BLaER1 (cell line): ENCODE data around the gene SAP30BP.

Source experiments
- H3K27ac ChIP-seq: shearing (Covaris generic); formaldehyde crosslinking; 2 replicates; pipeline ENCODE4 v1.8.1; 2022
- H3K27me3 ChIP-seq: shearing (Covaris generic); formaldehyde crosslinking; 2 replicates; pipeline ENCODE4 v1.8.1; 2022
- H3K36me3 ChIP-seq: shearing (Covaris generic); formaldehyde crosslinking; 2 replicates; pipeline ENCODE4 v1.8.1; 2022
- H3K4me1 ChIP-seq: shearing (Covaris generic); formaldehyde crosslinking; 2 replicates; pipeline ENCODE4 v1.8.1; 2022
- H3K4me2 ChIP-seq: shearing (Covaris generic); formaldehyde crosslinking; 2 replicates; pipeline ENCODE4 v1.8.1; 2022
- H3K4me3 ChIP-seq: shearing (Covaris generic); formaldehyde crosslinking; 2 replicates; pipeline ENCODE4 v1.8.1; 2022
- H3K9ac ChIP-seq: shearing (Covaris generic); formaldehyde crosslinking; 2 replicates; pipeline ENCODE4 v1.8.1; 2022
- H3K9me3 ChIP-seq: shearing (Covaris generic); formaldehyde crosslinking; 2 replicates; pipeline ENCODE4 v1.8.1; 2022
- H4K20me1 ChIP-seq: shearing (Covaris generic); formaldehyde crosslinking; 2 replicates; pipeline ENCODE4 v1.8.1; 2022
- Cebpa-rat ChIP-seq: shearing (Covaris generic); IDR thresholded peaks from 2 replicates; pipeline ENCODE4 v1.8.1; 2022

SAP30BP gene

GRCh38 chr17:75661531-75661930, 5.6 kb upstream of the SAP30BP start:
- Histone ChIP-seq H3K4me3 (no peak overlapping the region), H3K9me3 (no peaks in the 10 kb centered on the region), H3K4me1 (peaks cover 20% of the 10 kb centered on the region), H3K36me3 (peaks cover 67% of the 10 kb centered on the region), H3K27ac (no peak overlapping the region), H4K20me1 (no peaks in the 10 kb centered on the region), H3K4me2 (no peak overlapping the region), H3K27me3 (no peaks in the 10 kb centered on the region; the same call in 1 of the 2 replicates), H3K9ac (no peak overlapping the region)
- no peak for TF ChIP-seq Cebpa-rat

GRCh38 chr17:75662511-75662910, 4.6 kb upstream of the SAP30BP start:
- Histone ChIP-seq H3K4me2 (no peak overlapping the region), H4K20me1 (no peaks in the 10 kb centered on the region), H3K4me3 (no peak overlapping the region), H3K4me1 (peaks cover 20% of the 10 kb centered on the region), H3K36me3 (peaks cover 59% of the 10 kb centered on the region), H3K27me3 (no peaks in the 10 kb centered on the region; the same call in 1 of the 2 replicates), H3K9ac (no peak overlapping the region), H3K9me3 (no peaks in the 10 kb centered on the region), H3K27ac (no peak overlapping the region)
- no peak for TF ChIP-seq Cebpa-rat

DNA sequence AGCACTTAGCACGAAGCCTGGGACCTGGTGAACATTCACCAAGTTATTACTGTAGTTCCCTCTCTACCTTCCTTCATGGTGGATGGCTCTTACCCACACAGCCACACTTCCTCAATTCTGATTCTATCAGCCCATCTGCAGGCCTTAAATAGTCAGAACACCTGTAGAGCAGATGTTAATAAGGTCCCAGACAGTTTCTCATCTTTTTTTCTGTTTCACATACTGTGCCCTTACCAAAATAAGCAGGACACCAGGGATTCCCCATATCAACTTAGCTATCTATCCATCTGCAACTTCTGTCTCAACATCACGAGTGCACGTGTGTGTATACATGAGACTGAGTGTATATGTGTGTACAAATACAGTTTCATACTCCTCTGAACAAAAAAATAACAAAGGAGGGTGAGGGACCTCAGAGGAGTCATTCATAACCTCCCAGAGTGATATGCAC, 3.0 kb upstream of the SAP30BP start:
- Histone ChIP-seq H4K20me1 (peaks cover 2% of the 10 kb centered on the region; the same call in 1 of the 2 replicates), H3K4me3 (no peak overlapping the region), H3K27me3 (no peaks in the 10 kb centered on the region; the same call in 1 of the 2 replicates), H3K4me1 (peaks cover 34% of the 10 kb centered on the region), H3K27ac (no peak overlapping the region), H3K36me3 (peaks cover 57% of the 10 kb centered on the region), H3K4me2 (no peak overlapping the region), H3K9ac (no peak overlapping the region), H3K9me3 (no peaks in the 10 kb centered on the region)
- TF ChIP-seq Cebpa-rat = no peak

DNA sequence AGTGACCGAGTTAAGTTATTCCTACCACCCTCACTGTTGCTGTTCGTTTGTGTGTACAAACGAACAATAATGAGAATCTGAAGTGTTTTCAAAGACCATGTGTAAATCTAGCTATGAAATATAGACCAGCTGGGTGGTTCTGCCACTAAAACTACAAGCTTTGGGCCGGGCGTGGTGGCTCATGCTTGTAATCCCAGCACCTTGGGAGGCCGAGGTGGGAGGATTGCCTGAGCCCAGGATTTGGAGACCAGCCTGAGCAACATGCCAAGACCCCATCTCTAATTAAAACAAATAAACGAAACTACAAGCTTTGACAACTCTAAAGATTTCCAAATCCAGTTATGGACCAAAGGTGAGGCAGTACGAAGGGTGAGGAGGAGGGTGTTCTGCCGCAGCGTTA, 1.2 kb upstream of the SAP30BP start:
- Histone ChIP-seq H4K20me1 (peaks cover 16% of the 10 kb centered on the region), H3K9me3 (no peaks in the 10 kb centered on the region), H3K4me1 (peaks cover 35% of the 10 kb centered on the region), H3K4me2 (peak overlapping the region; percentile 95), H3K36me3 (peaks cover 57% of the 10 kb centered on the region), H3K27me3 (no peaks in the 10 kb centered on the region), H3K9ac (peak overlapping the region; percentile 87), H3K4me3 (peak overlapping the region; percentile 88), H3K27ac (no peak overlapping the region)
- TF ChIP-seq Cebpa-rat = no peak

DNA sequence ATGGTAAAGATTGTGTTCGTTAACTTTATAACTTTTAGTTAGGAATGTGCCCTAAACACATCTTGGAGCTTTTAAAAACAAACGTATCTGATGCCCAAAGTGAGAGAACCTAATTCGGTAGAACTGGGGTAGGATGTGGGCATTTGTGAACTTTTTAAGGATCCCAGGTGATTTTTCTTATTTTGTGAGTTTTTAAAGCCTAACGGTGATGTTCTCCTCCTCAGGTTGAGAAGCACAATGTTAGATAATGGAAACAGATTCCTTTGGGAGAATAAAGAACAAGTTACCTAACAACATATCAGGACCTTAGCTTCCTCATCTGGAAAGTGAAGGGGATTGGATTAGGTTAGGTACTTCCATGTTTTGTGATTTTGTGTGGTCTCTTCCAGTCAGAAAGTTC, 687 bp downstream of the SAP30BP start:
- TF ChIP-seq Cebpa-rat = no peak
- H3K27ac ChIP-seq = peak overlapping the region; percentile 82

DNA sequence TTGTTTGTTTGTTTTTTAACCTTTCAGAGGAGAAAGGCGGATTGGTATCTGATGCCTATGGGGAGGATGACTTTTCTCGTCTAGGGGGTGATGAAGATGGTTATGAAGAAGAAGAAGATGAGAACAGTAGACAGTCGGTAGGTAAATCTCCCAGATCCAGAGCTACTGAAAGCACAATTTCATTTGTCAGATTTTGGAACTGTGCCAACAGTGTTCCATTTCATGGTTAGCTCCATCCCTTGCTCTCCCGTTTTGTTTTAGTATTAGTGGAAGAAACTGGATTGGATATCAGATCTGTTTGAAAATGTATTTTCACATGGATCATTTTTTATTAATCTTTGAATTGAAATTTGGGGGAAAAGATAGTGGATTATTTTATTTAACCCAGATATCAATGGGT, 1.4 kb downstream of the SAP30BP start:
- peaks cover 60% of the 10 kb centered on the region for H3K36me3 ChIP-seq
- peak overlapping the region; percentile 87; the same call in 1 of the 2 replicates for H3K9ac ChIP-seq
- TF ChIP-seq Cebpa-rat = no peak
- H3K4me3 ChIP-seq = peak overlapping the region; percentile 88
- peaks cover 35% of the 10 kb centered on the region for H3K4me1 ChIP-seq
- no peak overlapping the region for H3K27ac ChIP-seq
- H3K4me2 ChIP-seq = peak overlapping the region; percentile 91
- no peaks in the 10 kb centered on the region for H3K27me3 ChIP-seq
- H3K9me3 ChIP-seq = no peaks in the 10 kb centered on the region
- H4K20me1 ChIP-seq = peaks cover 31% of the 10 kb centered on the region

More for the DNA sequence above, 687 bp downstream of the SAP30BP start:
- H3K36me3 ChIP-seq = peaks cover 57% of the 10 kb centered on the region
- no peaks in the 10 kb centered on the region for H3K27me3 ChIP-seq
- H3K4me3 ChIP-seq = peak overlapping the region; percentile 88
- no peaks in the 10 kb centered on the region for H3K9me3 ChIP-seq
- peak overlapping the region; percentile 87 for H3K9ac ChIP-seq
- peaks cover 35% of the 10 kb centered on the region for H3K4me1 ChIP-seq
- H4K20me1 ChIP-seq = peaks cover 31% of the 10 kb centered on the region
- peak overlapping the region; percentile 91 for H3K4me2 ChIP-seq

- Histone ChIP-seq H3K27ac (no peak overlapping the region), H3K4me3 (no peak overlapping the region), H3K36me3 (peaks cover 66% of the 10 kb centered on the region), H3K9me3 (no peaks in the 10 kb centered on the region), H3K4me2 (no peak overlapping the region), H4K20me1 (peaks cover 31% of the 10 kb centered on the region), H3K27me3 (no peaks in the 10 kb centered on the region), H3K9ac (no peak overlapping the region; the same call in 1 of the 2 replicates), H3K4me1 (peaks cover 25% of the 10 kb centered on the region)
- no peak for TF ChIP-seq Cebpa-rat
Observed at GRCh38 chr17:75670868-75671267, 3.7 kb downstream of the SAP30BP start.

DNA sequence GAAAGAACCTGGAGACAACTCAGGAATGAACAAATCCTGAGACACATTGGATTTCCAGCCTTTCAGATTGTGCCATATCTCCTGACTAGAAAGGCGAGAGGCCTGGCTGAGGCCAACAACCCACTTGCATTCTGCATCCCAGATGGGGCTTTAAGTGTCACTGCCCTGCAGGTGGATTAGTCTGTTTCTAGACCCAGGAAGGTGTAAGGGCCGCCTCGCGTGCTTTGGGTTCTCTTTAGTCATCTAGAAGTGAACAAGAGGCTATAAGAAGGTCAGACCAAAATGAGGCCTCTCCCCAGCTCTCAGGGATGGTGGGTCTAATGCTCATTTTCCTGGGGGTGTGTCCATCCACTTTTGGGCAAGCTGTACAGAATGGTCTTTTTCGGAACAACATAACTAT, 4.9 kb downstream of the SAP30BP start:
- Histone ChIP-seq H4K20me1 (peaks cover 31% of the 10 kb centered on the region), H3K27ac (no peak overlapping the region), H3K9me3 (no peaks in the 10 kb centered on the region), H3K4me1 (peaks cover 18% of the 10 kb centered on the region), H3K27me3 (no peaks in the 10 kb centered on the region), H3K9ac (no peak overlapping the region), H3K4me2 (no peak overlapping the region), H3K4me3 (no peak overlapping the region), H3K36me3 (peaks cover 77% of the 10 kb centered on the region)
- no peak for TF ChIP-seq Cebpa-rat

GRCh38 chr17:75673487-75673886, 6.3 kb downstream of the SAP30BP start:
- Histone ChIP-seq H3K4me1 (peaks cover 11% of the 10 kb centered on the region), H3K36me3 (peaks cover 86% of the 10 kb centered on the region), H3K27ac (no peak overlapping the region), H3K9me3 (no peaks in the 10 kb centered on the region), H3K4me3 (no peak overlapping the region), H4K20me1 (peaks cover 31% of the 10 kb centered on the region), H3K9ac (no peak overlapping the region), H3K4me2 (no peak overlapping the region), H3K27me3 (no peaks in the 10 kb centered on the region)
- no peak for TF ChIP-seq Cebpa-rat

DNA sequence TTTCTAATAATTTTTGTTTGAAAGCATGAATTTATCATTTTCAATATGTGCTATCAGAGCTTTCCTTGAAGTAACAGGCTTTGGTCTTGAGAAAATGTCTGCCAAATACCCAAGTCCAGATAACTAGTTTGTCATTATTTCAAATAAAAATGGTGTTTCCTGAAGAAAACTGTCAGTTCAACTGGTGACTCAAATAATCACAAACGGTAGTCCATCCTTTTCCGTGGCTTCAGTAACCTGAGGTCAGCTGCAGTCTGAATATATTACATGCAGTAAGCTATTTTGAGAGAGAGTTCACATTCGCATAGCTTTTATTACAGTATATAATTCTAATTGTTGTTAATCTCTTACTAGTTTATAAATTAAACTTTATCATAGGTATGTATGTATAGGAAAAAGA, 9.3 kb downstream of the SAP30BP start:
- H3K36me3 ChIP-seq = peaks cover 86% of the 10 kb centered on the region
- no peak overlapping the region for H3K9ac ChIP-seq

More for the DNA sequence above, 9.3 kb downstream of the SAP30BP start:
- H3K4me1 ChIP-seq = peaks cover 7% of the 10 kb centered on the region; the same call in 1 of the 2 replicates
- peaks cover 31% of the 10 kb centered on the region for H4K20me1 ChIP-seq
- no peak for TF ChIP-seq Cebpa-rat
- H3K27me3 ChIP-seq = no peaks in the 10 kb centered on the region
- no peaks in the 10 kb centered on the region for H3K9me3 ChIP-seq
- no peak overlapping the region for H3K27ac ChIP-seq
- H3K4me2 ChIP-seq = no peak overlapping the region
- H3K4me3 ChIP-seq = no peak overlapping the region
